SHP77 (cell line): Measurements from ENCODE around the gene SP6.

Experiments
- DNase-seq, 2 experiments: peaks; one replicate each; lab custom pipeline; 2025; lab: John Stamatoyannopoulos, UW

Gene SP6

DNA sequence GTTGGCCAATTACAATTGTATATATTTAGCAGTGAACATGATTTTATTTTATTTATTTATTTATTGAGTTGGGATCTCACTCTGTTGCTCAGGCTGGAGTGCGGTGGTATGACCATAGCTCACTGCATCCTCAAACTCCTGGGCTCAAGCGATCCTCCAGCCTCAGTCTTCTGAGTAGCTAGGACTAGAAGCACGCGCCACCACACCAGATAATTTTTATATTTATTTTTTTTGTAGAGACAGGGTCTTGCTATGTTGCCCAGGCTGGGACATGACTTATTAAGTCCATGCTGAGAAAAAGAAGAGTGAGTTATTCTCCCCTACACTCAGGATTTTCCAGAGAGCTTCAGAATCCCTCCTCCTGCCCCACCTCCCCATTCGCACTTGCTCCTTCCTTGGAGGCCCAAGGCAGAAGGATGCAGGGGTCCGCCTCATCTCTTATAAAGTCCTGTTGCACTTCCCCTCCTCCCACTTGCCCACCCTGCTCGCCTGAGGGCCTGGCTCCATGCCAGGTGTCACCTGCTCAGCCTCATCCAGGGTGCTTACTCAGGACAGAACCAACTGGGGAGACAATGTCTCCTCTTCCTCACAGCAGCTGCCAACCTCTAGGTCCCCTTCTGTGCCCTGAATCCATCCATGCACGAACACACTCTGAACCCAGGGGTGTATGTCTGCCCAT lies 29.0 kb upstream of the SP6 start:
- DNase-seq = no peak

DNA sequence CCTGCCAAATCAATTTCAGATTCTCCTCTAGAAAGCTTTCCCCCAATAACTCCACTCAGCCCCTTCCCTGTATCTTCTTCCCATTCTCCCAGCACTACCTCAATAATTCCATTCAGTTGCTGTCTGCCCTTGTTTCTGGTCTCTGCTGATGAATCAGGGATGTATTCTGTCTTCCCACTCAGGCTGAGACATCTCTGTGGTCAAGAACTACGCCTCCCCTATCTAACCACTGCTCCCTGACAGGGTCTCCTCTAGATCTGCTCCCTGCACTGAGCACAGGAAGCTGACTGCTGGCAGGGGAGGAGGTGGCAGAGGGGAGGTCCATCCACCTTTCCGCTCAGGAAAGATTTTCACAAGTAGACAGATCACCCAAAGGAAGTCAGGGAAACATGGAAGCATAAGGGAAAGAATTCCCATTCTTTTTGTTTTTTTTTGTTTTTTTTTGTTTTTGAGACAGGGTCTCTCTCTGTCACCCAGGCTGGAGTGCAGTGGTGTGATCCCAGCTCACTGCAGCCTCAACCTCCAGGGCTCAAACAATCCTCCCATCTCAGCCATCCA lies 28.1 kb upstream of the SP6 start:
- DNase-seq = no peak

- DNase-seq = no peak
Measured at GRCh38 chr17:47878203-47879027, 27.5 kb upstream of the SP6 start.

GRCh38 chr17:47877368-47878034 lies 26.5 kb upstream of the SP6 start:
- DNase-seq = no peak

- no peak for DNase-seq
Measured at GRCh38 chr17:47875011-47875985, 24.3 kb upstream of the SP6 start.

GRCh38 chr17:47873200-47874090 lies 22.5 kb upstream of the SP6 start:
- no peak for DNase-seq

GRCh38 chr17:47872651-47873161 lies 21.7 kb upstream of the SP6 start:
- DNase-seq = no peak

DNA sequence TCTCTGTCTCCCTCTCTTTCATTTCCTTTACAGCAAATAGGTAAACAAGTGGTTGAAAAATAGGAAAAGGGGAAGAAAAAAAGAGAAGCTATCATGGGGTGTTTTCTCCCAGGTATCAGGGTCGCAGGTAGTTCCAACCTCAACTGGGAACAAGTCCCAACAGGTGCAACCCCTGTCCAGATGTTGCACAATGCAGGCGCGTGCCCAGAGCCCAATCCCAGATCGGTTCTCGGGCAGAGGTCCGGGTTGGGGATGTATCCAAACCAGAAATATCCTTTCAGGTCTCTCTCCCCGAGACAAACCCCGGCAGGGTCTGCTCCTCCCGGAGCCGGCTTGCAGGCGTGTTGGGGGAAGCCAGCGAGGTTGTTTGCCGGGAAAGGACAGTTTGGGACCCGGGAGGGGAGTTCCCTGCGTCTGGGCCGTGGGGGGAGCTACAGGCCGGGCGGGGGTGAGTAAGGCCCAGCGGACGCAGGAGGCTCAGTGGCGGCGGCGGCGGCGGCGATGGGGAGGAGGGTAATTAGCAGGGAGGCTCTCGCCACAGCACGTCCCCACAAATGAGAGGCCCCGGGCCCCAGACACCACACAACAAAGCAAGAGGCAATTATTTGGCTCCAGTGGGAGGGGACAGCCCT lies 21.2 kb upstream of the SP6 start:
- no peak for DNase-seq

DNA sequence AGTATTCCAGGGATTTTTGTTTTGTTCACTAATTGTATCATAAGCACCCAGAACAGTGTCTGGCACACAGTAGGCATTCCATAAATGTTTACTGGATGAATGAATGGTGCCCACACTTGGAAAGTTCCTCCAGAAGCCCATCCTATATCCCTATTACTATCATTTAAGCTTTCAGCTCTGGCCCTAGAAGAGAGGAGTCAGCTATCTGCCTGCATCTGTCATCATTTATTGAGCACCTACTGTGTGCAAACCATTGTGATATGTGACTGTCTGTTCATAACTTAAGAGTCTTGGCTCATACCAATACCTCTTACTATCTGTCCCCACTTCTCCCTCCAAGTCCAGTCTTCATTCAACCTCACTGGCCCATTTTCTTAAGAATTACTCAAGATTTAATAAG lies 20.1 kb upstream of the SP6 start:
- no peak for DNase-seq

- DNase-seq = no peak
Measured at GRCh38 chr17:47870056-47870455, 19.1 kb upstream of the SP6 start.

GRCh38 chr17:47869114-47869513 lies 18.2 kb upstream of the SP6 start:
- no peak for DNase-seq

GRCh38 chr17:47867813-47868533 lies 17.0 kb upstream of the SP6 start:
- DNase-seq = no peak

DNA sequence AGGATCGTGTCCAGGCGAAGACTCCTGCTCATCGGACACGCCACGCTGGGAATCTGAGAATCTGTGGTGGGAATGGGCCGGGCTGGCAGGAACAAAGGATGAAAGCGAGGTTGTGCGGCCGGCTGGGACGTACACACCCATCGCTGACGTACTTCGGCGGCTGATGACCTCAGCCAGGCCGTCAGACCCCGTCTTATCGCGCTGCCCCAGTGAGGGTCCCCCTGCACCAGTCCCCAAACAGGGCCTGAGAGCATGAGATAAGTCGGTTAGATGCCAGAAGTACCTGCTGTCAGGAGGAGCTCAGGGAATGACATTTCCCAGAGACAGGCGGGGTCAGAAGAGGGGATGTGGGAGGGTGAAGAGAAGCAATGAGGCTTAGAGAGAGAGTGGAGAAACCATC lies 16.0 kb upstream of the SP6 start:
- no peak for DNase-seq

- no peak for DNase-seq
Measured at GRCh38 chr17:47864791-47865216, 13.8 kb upstream of the SP6 start.

DNA sequence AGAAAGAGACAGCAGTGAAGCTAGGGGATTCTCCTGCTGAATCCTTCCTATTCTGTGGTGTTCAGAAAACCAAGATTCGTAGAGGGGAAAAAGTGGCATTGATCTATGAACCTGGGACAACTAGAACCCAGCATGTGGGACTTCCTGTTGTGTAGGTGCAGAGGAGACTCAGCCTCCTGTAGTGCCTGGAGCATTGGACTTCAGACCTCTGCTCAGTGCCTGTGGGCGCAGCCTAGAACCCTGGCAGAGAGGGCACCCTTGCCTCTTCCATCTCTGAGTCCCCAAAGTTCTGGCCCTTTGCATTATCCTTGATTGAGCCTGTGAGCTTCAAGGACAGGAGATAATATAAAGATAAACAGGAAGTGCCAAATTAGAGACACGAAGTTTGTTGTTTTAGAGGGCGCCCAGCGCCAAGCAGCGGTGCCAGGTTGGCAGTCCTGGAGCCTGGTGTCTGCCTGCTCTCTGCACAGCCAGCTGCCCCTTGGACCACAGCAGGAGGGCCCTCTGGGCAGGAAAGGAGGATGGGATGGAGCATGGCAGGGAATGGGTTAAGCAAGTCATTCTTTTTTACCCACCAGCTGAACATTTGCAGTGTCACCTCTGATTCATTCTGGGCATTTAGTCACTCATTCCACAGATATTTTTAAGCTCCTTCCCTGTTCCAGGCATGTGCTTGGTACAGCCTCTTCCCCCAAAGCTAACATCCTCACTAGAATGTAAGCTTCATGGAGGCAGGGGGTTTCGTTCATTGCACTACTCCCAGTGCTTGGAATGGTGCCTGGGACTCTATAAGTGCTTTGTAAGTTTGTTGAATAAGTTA lies 11.9 kb upstream of the SP6 start:
- DNase-seq = no peak

- no peak for DNase-seq
Measured at GRCh38 chr17:47860386-47860785, 9.4 kb upstream of the SP6 start.

DNA sequence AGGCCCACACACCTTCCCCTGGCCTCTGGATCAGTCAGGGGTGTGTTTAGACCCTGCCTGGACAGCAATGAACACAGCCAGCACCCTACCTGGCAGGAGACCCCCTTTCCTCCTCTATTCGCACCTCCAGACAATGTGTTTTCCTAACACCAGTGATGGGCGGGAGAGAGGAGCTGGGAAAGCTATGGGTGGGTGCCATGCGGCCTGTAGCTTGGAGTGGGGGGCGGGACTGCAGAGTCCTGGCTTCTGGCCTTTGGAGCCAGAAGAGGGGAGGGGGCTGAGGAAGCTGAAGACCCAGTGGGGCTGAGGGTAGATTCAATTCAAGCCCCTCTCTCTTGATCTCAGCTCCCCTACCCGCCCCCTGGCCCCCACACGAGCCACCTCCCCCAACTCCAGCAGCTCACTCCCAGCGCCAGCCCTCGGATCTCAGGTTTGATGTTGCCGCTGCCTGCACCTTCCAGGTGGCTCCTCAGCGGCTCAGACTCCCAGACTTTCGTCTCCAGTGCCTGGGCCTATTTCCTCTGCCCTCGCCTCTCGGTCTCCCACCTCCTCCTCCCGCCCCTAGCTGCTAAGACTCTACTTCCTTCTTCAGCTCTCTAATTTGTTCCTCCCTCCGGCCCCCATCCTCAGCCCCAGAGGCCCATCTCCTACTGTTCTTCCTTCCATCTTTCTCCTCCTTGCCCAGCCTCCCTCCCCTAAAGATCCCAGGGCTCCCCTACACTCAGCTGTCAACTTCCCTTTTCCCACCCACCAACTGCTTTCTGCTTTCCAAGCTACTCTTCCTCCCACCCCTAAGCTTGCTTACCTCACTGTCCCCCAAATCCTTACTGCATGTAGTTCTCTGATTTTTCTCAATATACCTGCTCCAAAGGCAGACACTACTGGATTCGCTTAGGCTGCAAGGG lies 6.8 kb upstream of the SP6 start:
- no peak for DNase-seq
